HCT116 (cell line): Measurements from ENCODE around the gene ARHGAP31.

ENCODE experiments used
- FOSL1 ChIP-seq: IDR thresholded peaks from 2 replicates; pipeline ENCODE4 v1.6.1; 2012; ENCODE audit warnings: low read depth
- POLR2A ChIP-seq: IDR thresholded peaks from 2 replicates; pipeline ENCODE4 v1.7.0; 2011; ENCODE audit warnings: borderline replicate concordance; ENCODE audit not compliant: insufficient read depth, insufficient read length; ENCODE audit errors: extremely low read depth
- SIN3A ChIP-seq: IDR thresholded peaks from 2 replicates; pipeline ENCODE4 v1.6.1; 2012; ENCODE audit warnings: low read depth
- TF ChIP-seq, protein P1 (sequence below), 3 experiments: fragments of 200-600 bp in 1 of 3; sonication (generic) in 1 of 3; IDR thresholded peaks in 2 of 3; conservative IDR thresholded peaks in 1 of 3; 2 replicates each; pipeline ENCODE4 v1.5.1; 2012 to 2017; ENCODE audit warnings: low read depth in 2 of 3, low read length in 2 of 3, antibody characterized with exemption in 1 of 3, borderline replicate concordance in 1 of 3, control low read depth in 1 of 3, mild to moderate bottlenecking in 1 of 3, mixed read lengths in 1 of 3, mixed run types in 1 of 3, moderate library complexity in 1 of 3; ENCODE audit not compliant: insufficient read depth in 1 of 3
- TF ChIP-seq, protein P2 (sequence below): IDR thresholded peaks from 2 replicates; pipeline ENCODE4 v1.6.1; 2012; ENCODE audit warnings: low read depth

DNA sequence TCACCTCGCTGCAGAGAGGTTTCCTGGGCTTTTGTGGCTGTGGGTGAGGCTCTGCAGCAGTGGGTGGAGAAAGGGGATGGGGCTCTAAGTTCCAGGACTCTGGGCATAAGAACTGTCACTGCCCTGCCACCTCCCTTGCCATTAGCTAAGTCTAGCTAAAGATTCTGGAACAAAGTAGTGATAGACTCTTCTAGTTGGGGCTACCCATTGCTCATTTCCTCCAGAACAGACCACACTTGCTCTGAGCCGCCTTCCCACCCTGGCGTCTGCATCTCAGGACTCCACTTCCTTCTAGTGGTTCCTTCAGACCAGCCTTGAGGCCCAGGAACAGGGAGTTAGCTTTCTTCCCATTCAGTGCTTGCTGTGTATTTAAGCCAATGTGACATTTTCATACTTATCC lies 7.5 kb downstream of the ARHGAP31 start:
- TF ChIP-seq, protein P1, sequence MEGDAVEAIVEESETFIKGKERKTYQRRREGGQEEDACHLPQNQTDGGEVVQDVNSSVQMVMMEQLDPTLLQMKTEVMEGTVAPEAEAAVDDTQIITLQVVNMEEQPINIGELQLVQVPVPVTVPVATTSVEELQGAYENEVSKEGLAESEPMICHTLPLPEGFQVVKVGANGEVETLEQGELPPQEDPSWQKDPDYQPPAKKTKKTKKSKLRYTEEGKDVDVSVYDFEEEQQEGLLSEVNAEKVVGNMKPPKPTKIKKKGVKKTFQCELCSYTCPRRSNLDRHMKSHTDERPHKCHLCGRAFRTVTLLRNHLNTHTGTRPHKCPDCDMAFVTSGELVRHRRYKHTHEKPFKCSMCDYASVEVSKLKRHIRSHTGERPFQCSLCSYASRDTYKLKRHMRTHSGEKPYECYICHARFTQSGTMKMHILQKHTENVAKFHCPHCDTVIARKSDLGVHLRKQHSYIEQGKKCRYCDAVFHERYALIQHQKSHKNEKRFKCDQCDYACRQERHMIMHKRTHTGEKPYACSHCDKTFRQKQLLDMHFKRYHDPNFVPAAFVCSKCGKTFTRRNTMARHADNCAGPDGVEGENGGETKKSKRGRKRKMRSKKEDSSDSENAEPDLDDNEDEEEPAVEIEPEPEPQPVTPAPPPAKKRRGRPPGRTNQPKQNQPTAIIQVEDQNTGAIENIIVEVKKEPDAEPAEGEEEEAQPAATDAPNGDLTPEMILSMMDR (IDR thresholded peaks at IDR 0.05 in 2 of 3, conservative IDR thresholded peaks at IDR 0.05 in 1 of 3; ENCODE audit: borderline replicate concordance in 1 of 3, insufficient read depth in 1 of 3, low read depth in 2 of 3, low read length in 2 of 3) = no peak
- no peak for TF ChIP-seq SIN3A
- TF ChIP-seq FOSL1 = no peak
- TF ChIP-seq, protein P2, sequence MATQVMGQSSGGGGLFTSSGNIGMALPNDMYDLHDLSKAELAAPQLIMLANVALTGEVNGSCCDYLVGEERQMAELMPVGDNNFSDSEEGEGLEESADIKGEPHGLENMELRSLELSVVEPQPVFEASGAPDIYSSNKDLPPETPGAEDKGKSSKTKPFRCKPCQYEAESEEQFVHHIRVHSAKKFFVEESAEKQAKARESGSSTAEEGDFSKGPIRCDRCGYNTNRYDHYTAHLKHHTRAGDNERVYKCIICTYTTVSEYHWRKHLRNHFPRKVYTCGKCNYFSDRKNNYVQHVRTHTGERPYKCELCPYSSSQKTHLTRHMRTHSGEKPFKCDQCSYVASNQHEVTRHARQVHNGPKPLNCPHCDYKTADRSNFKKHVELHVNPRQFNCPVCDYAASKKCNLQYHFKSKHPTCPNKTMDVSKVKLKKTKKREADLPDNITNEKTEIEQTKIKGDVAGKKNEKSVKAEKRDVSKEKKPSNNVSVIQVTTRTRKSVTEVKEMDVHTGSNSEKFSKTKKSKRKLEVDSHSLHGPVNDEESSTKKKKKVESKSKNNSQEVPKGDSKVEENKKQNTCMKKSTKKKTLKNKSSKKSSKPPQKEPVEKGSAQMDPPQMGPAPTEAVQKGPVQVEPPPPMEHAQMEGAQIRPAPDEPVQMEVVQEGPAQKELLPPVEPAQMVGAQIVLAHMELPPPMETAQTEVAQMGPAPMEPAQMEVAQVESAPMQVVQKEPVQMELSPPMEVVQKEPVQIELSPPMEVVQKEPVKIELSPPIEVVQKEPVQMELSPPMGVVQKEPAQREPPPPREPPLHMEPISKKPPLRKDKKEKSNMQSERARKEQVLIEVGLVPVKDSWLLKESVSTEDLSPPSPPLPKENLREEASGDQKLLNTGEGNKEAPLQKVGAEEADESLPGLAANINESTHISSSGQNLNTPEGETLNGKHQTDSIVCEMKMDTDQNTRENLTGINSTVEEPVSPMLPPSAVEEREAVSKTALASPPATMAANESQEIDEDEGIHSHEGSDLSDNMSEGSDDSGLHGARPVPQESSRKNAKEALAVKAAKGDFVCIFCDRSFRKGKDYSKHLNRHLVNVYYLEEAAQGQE = no peak
- TF ChIP-seq POLR2A = no peak
